Measurements from ENCODE around the gene EVX2. TPM values are rescaled to one million over a fixed set of nuclear protein-coding genes. Genes with fewer than 3 reads are reported as not detected.

The EVX2 gene
- polyA plus RNA-seq, 1 donor from 2014 or later, result not detected

- no peaks in the 10 kb centered on the region for H3K9me2 ChIP-seq (ENCODE audit: insufficient read depth, low read length)
- H3F3A ChIP-seq (ENCODE audit: insufficient read depth, low read length, poor library complexity, severe bottlenecking), result no peaks in the 10 kb centered on the region
- TF ChIP-seq CTCF (IDR thresholded peaks at IDR 0.05; ENCODE audit: poor library complexity, severe bottlenecking) (no peak), EP300 (conservative IDR thresholded peaks at IDR 0.05; ENCODE audit: poor library complexity, severe bottlenecking) (no peak), POLR2AphosphoS5 (IDR thresholded peaks at IDR 0.05) (no peak), TAF1 (IDR thresholded peaks at IDR 0.05; ENCODE audit: low read depth) (no peak), EZH2 (IDR thresholded peaks at IDR 0.05; ENCODE audit: borderline replicate concordance, insufficient read depth, low read length, poor library complexity, severe bottlenecking) (peak; percentile 99), RAD21 (conservative IDR thresholded peaks at IDR 0.05) (no peak)
- TF ChIP-seq, protein P1, sequence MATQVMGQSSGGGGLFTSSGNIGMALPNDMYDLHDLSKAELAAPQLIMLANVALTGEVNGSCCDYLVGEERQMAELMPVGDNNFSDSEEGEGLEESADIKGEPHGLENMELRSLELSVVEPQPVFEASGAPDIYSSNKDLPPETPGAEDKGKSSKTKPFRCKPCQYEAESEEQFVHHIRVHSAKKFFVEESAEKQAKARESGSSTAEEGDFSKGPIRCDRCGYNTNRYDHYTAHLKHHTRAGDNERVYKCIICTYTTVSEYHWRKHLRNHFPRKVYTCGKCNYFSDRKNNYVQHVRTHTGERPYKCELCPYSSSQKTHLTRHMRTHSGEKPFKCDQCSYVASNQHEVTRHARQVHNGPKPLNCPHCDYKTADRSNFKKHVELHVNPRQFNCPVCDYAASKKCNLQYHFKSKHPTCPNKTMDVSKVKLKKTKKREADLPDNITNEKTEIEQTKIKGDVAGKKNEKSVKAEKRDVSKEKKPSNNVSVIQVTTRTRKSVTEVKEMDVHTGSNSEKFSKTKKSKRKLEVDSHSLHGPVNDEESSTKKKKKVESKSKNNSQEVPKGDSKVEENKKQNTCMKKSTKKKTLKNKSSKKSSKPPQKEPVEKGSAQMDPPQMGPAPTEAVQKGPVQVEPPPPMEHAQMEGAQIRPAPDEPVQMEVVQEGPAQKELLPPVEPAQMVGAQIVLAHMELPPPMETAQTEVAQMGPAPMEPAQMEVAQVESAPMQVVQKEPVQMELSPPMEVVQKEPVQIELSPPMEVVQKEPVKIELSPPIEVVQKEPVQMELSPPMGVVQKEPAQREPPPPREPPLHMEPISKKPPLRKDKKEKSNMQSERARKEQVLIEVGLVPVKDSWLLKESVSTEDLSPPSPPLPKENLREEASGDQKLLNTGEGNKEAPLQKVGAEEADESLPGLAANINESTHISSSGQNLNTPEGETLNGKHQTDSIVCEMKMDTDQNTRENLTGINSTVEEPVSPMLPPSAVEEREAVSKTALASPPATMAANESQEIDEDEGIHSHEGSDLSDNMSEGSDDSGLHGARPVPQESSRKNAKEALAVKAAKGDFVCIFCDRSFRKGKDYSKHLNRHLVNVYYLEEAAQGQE (IDR thresholded peaks at IDR 0.05; ENCODE audit: borderline replicate concordance), result no peak
- peaks cover 8% of the 10 kb centered on the region for H3K9me3 ChIP-seq (ENCODE audit: low read length)
- no peaks in the 10 kb centered on the region for H3K36me3 ChIP-seq (ENCODE audit: insufficient read depth, low read length)
- no peak overlapping the region for H3K4me2 ChIP-seq (ENCODE audit: low read length)
- no peaks in the 10 kb centered on the region for H3K79me2 ChIP-seq (replicated peaks; ENCODE audit: insufficient read depth, low read length)
- no peaks in the 10 kb centered on the region for H4K20me1 ChIP-seq (ENCODE audit: insufficient read depth)
- no peak overlapping the region for H3K9ac ChIP-seq (ENCODE audit: low read length)
- peak overlapping the region; percentile 59 for H3K4me3 ChIP-seq (ENCODE audit: low read length)
- H2AFZ ChIP-seq (ENCODE audit: low read depth, low read length), result no peak overlapping the region
- H3K27ac ChIP-seq (ENCODE audit: low read length), result no peak overlapping the region
- H3K27me3 ChIP-seq (ENCODE audit: insufficient read depth, low read depth, low read length), result peaks cover 99% of the 10 kb centered on the region
Measured at GRCh38 chr2:176122052-176122682, 38.4 kb upstream of the EVX2 start.

DNA sequence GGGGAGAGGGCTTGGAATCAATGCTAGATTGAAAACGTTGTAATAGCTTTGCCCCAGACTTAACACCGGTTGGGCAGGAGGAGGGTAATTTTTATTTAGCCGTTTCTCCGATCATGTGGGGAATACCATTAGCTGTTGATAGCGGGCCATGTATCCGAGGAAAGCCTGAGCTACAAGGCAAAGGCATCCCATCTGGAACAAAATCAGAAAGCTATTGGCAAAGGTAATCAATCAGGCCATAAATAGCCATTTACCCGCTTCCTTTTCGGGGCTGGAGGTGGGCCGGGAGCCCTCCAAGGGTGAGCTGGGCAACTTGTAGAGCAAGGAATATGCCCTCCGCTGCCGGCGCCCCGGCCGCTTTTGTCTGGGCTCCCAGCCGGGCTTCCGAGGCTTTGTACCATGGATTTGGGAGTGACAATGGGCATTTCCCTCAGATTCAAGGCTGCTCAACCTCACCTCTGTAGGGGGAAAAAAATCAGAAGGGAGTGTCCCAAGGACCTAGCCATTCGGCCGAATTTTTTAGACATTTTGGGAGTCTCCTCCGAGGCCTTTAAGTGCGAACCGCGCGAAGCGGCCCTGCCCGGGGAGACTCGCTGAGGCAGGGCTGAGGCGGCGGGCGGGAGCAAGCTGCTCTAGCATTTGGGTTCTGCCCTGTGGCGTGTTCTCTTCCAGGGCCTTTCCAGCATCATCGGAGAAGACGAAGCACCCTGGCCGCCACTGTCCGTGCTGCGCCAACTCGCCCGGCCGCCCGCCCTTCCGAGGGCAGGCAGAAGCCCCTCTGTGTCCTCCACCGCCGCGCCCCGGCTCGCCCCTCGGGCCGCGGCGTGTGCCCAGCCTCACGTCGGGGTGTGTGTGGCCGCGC, 37.7 kb upstream of the EVX2 start:
- H3K9me3 ChIP-seq (ENCODE audit: low read length), result peaks cover 15% of the 10 kb centered on the region
- no peaks in the 10 kb centered on the region for H3K79me2 ChIP-seq (replicated peaks; ENCODE audit: insufficient read depth, low read length)
- H3K4me3 ChIP-seq (ENCODE audit: low read length), result no peak overlapping the region
- no peaks in the 10 kb centered on the region for H4K20me1 ChIP-seq (ENCODE audit: insufficient read depth)
- H3K36me3 ChIP-seq (ENCODE audit: insufficient read depth, low read length), result no peaks in the 10 kb centered on the region
- H3K27ac ChIP-seq (ENCODE audit: low read length), result no peak overlapping the region
- no peak overlapping the region for H3K9ac ChIP-seq (ENCODE audit: low read length)
- no peaks in the 10 kb centered on the region for H3F3A ChIP-seq (ENCODE audit: insufficient read depth, low read length, poor library complexity, severe bottlenecking)
- H3K27me3 ChIP-seq (ENCODE audit: insufficient read depth, low read depth, low read length), result peaks cover 99% of the 10 kb centered on the region
- TF ChIP-seq EZH2 (IDR thresholded peaks at IDR 0.05; ENCODE audit: borderline replicate concordance, insufficient read depth, low read length, poor library complexity, severe bottlenecking) (peak; percentile 79), EP300 (conservative IDR thresholded peaks at IDR 0.05; ENCODE audit: poor library complexity, severe bottlenecking) (no peak)
- no peak overlapping the region for H3K4me2 ChIP-seq (ENCODE audit: low read length)
- no peaks in the 10 kb centered on the region for H3K9me2 ChIP-seq (ENCODE audit: insufficient read depth, low read length)
- H2AFZ ChIP-seq (ENCODE audit: low read depth, low read length), result no peak overlapping the region
